Suprapubic skin (tissue), 4 donors: ENCODE measurements around the gene E4F1. TPM values are rescaled to one million over a fixed set of nuclear protein-coding genes. Genes with fewer than 3 reads are reported as not detected.
"Not testable (repeated sequence)": the region's sequence is repeated elsewhere in the genome, so short reads cannot be mapped to it uniquely, and the experiment has no call there.

Source experiments
- DNase-seq, 2 donors: peaks; one replicate each; pipeline ENCODE4 v3.0.0-alpha.2; 2019; ENCODE audit warnings: low spot score in 2 of 2
- H3K27ac ChIP-seq: fragments of 200-600 bp; sonication (generic); one replicate; pipeline ENCODE4 v1.5.1; 2019
- H3K27me3 ChIP-seq: fragments of 200-600 bp; sonication (generic); one replicate; pipeline ENCODE4 v1.5.1; 2019
- H3K36me3 ChIP-seq: fragments of 200-600 bp; sonication (generic); one replicate; pipeline ENCODE4 v1.5.1; 2019
- H3K4me1 ChIP-seq: fragments of 200-600 bp; sonication (generic); one replicate; pipeline ENCODE4 v1.5.1; 2019
- H3K4me3 ChIP-seq: fragments of 200-600 bp; sonication (generic); one replicate; pipeline ENCODE4 v1.5.1; 2019; ENCODE audit warnings: mild to moderate bottlenecking
- H3K9me3 ChIP-seq: fragments of 200-600 bp; sonication (generic); one replicate; pipeline ENCODE4 v1.5.1; 2019
- CTCF ChIP-seq, 2 donors: fragments of 200-600 bp in 1 of 2; fragments of 450-650 bp in 1 of 2; sonication (generic) in 1 of 2; IDR thresholded peaks; one replicate each; pipeline ENCODE4 v1.5.1; 2016 to 2019; ENCODE audit warnings: antibody characterized with exemption in 2 of 2, mild to moderate bottlenecking in 1 of 2, moderate library complexity in 1 of 2
- EP300 ChIP-seq: sonication (generic); formaldehyde crosslinking; IDR thresholded peaks from one replicate; pipeline ENCODE4 v1.6.1; 2017; ENCODE audit warnings: antibody characterized with exemption
- POLR2A ChIP-seq, 2 donors: fragments of 450-650 bp; IDR thresholded peaks; one replicate each; pipeline ENCODE4 v1.6.1; 2017; ENCODE audit warnings: antibody characterized with exemption in 2 of 2, mild to moderate bottlenecking in 2 of 2, moderate library complexity in 2 of 2
- POLR2AphosphoS5 ChIP-seq, 3 donors: sonication (generic); formaldehyde crosslinking; IDR thresholded peaks; one replicate each; pipeline ENCODE4 v1.6.1; 2017; ENCODE audit warnings: antibody characterized with exemption in 3 of 3
- WGBS: methylation state at CpG from one replicate; pipeline ENCODE4 v1.1.5; 2018; 5-methylcytosine and 5-hydroxymethylcytosine counted together
- total RNA-seq, 4 donors: library from RNA; depleted of rRNA; stranded (reverse); fragments of >200 nt; gene quantifications; one replicate each; pipeline ENCODE4 v1.1.0, GENCODE V29; 2016

Gene E4F1
- total RNA-seq, 4 donors from 2014 or later = 42.1 to 79.3 (median 54.2) TPM

GRCh38 chr16:2198283-2198682, 25.1 kb upstream of the E4F1 start:
- WGBS = 59% methylated on average over 4 of the region's 4 CpGs
- DNase-seq = no peak
- TF ChIP-seq POLR2AphosphoS5 (IDR thresholded peaks at IDR 0.05) (no peak), EP300 (no peak), POLR2A (IDR thresholded peaks at IDR 0.05) (no peak), CTCF (IDR thresholded peaks at IDR 0.05) (no peak)
- peaks cover 38% of the 10 kb centered on the region for H3K27me3 ChIP-seq
- no peak overlapping the region for H3K4me3 ChIP-seq
- no peaks in the 10 kb centered on the region for H3K9me3 ChIP-seq
- no peak overlapping the region for H3K27ac ChIP-seq
- H3K4me1 ChIP-seq = peaks cover 24% of the 10 kb centered on the region
- H3K36me3 ChIP-seq = no peaks in the 10 kb centered on the region

- no peak for DNase-seq
- TF ChIP-seq POLR2A (IDR thresholded peaks at IDR 0.05) = no peak
- no peak for TF ChIP-seq EP300
- no peak for TF ChIP-seq CTCF (IDR thresholded peaks at IDR 0.05)
- no peak for TF ChIP-seq POLR2AphosphoS5 (IDR thresholded peaks at IDR 0.05)
- Histone ChIP-seq H3K27me3 (peaks cover 33% of the 10 kb centered on the region), H3K36me3 (no peaks in the 10 kb centered on the region), H3K4me1 (peaks cover 23% of the 10 kb centered on the region), H3K27ac (no peak overlapping the region), H3K4me3 (no peak overlapping the region), H3K9me3 (no peaks in the 10 kb centered on the region)
- WGBS = 79% methylated on average over 4 of the region's 5 CpGs
Measured at GRCh38 chr16:2199095-2199494, 24.3 kb upstream of the E4F1 start.

GRCh38 chr16:2199621-2200139, 23.7 kb upstream of the E4F1 start:
- 71% methylated on average over 6 of the region's 14 CpGs for WGBS
- Histone ChIP-seq H3K4me1 (peaks cover 19% of the 10 kb centered on the region), H3K36me3 (no peaks in the 10 kb centered on the region), H3K9me3 (no peaks in the 10 kb centered on the region), H3K27me3 (peaks cover 27% of the 10 kb centered on the region), H3K4me3 (no peak overlapping the region), H3K27ac (no peak overlapping the region)
- TF ChIP-seq POLR2A (IDR thresholded peaks at IDR 0.05) (no peak), EP300 (no peak), CTCF (IDR thresholded peaks at IDR 0.05) (no peak), POLR2AphosphoS5 (IDR thresholded peaks at IDR 0.05) (no peak)
- no peak for DNase-seq

- no peaks in the 10 kb centered on the region for H3K9me3 ChIP-seq
- H3K27me3 ChIP-seq = peaks cover 21% of the 10 kb centered on the region
- 96% methylated on average over 5 of the region's 6 CpGs for WGBS
- H3K4me1 ChIP-seq = peaks cover 19% of the 10 kb centered on the region
- TF ChIP-seq POLR2A (IDR thresholded peaks at IDR 0.05) (no peak), EP300 (no peak), POLR2AphosphoS5 (IDR thresholded peaks at IDR 0.05) (no peak), CTCF (IDR thresholded peaks at IDR 0.05) (no peak)
- no peak overlapping the region for H3K4me3 ChIP-seq
- no peak for DNase-seq
- H3K36me3 ChIP-seq = no peaks in the 10 kb centered on the region
- H3K27ac ChIP-seq = no peak overlapping the region
Measured at GRCh38 chr16:2200313-2200712, 23.1 kb upstream of the E4F1 start.

- 94% methylated on average over 8 of the region's 8 CpGs for WGBS
- not testable (repeated sequence) for DNase-seq, H3K27me3 ChIP-seq, H3K4me3 ChIP-seq, H3K27ac ChIP-seq, H3K9me3 ChIP-seq
- H3K4me1 ChIP-seq = peaks cover 19% of the 10 kb centered on the region
- H3K36me3 ChIP-seq = peaks cover 13% of the 10 kb centered on the region
Measured at GRCh38 chr16:2203119-2203688, 20.2 kb upstream of the E4F1 start.
